Liver (tissue), 4 donors: Measurements from ENCODE around the gene KCNS3. TPM values are rescaled to one million over a fixed set of nuclear protein-coding genes. Genes with fewer than 3 reads are reported as not detected.

Source experiments
- polyA plus RNA-seq, 2 donors: library from polyadenylated mRNA; stranded (reverse) in 1 of 2; unstranded in 1 of 2; fragments of 200-250 nt in 1 of 2; fragments of >200 nt in 1 of 2; fragmentation: Nextera tagmentation in 1 of 2; extraction: Ambion mirVana in 1 of 2; gene quantifications; one replicate each; pipeline versions ENCODE4 v1.2.1 to v1.2.3, GENCODE V29; 2013 to 2015
- total RNA-seq, 2 donors: library from RNA; depleted of rRNA; stranded (reverse); fragments of >200 nt; gene quantifications; one replicate each; pipeline ENCODE4 v1.2.3, GENCODE V29; 2014
- donor health status: healthy.
- donor health status: healthy.
- donor health status: healthy.

KCNS3 gene
- total and polyA plus RNA-seq, 4 donors = 0.56 to 2.8 (median 1.7) TPM

Other genes with a start within 250 kb of the KCNS3 start
- gene SMC6, start 124.9 kb upstream of the KCNS3 start, total RNA-seq = 10 to 100 TPM; 15.7 to 22.3 TPM
- gene SMC6, start 124.9 kb upstream of the KCNS3 start, polyA plus RNA-seq = 1 to 10 TPM; 2.6 to 6.3 TPM
- 10 to 100 TPM in 1 of 2 donors, 1 to 10 TPM in 1; 9.6 to 12.7 TPM for gene GEN1, start 124.5 kb upstream of the KCNS3 start, total RNA-seq
- 1 to 10 TPM; 1.2 to 6.0 TPM for gene GEN1, start 124.5 kb upstream of the KCNS3 start, polyA plus RNA-seq
- gene MSGN1, start 62.2 kb upstream of the KCNS3 start, total RNA-seq = not detected
- not detected for gene MSGN1, start 62.2 kb upstream of the KCNS3 start, polyA plus RNA-seq